Fibroblast of lung (primary cell): ENCODE measurements around the gene DNMT3A.

Experiments used
- EZH2 ChIP-seq: IDR thresholded peaks from 2 replicates; pipeline ENCODE4 v1.5.1; 2012; ENCODE audit warnings: low read length, control low read depth, mild to moderate bottlenecking; ENCODE audit errors: missing control alignments
- TF ChIP-seq, protein P1 (sequence below), 2 donors: IDR thresholded peaks in 1 of 2; conservative IDR thresholded peaks in 1 of 2; 1 replicate in 1 of 2; 2 replicates in 1 of 2; pipeline ENCODE4 v1.5.1; 2011 to 2012; ENCODE audit warnings: low read length in 2 of 2, control low read depth in 1 of 2, inconsistent platforms in 1 of 2, low read depth in 1 of 2, mild to moderate bottlenecking in 1 of 2

DNA sequence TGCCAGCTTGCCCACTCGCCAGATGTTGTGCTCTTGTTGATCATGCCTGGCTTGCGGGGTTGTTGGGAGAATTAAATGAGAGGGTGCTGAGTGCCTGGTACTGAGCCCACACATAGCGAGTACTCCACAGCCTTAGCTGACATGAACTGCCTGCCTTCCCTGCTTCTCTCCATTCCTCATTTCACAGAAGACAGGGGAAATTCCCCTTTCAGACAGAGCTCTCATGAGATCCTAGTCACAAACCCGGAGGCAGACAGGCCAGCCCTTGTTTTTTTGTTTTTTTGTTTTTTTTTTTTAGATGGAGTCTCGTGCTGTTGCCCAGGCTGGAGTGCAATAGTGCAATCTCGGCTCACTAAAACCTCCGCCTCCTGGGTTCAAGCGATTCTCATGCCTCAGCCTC is 17.1 kb upstream of the DNMT3A start:
- TF ChIP-seq EZH2, result no peak
- TF ChIP-seq, protein P1, sequence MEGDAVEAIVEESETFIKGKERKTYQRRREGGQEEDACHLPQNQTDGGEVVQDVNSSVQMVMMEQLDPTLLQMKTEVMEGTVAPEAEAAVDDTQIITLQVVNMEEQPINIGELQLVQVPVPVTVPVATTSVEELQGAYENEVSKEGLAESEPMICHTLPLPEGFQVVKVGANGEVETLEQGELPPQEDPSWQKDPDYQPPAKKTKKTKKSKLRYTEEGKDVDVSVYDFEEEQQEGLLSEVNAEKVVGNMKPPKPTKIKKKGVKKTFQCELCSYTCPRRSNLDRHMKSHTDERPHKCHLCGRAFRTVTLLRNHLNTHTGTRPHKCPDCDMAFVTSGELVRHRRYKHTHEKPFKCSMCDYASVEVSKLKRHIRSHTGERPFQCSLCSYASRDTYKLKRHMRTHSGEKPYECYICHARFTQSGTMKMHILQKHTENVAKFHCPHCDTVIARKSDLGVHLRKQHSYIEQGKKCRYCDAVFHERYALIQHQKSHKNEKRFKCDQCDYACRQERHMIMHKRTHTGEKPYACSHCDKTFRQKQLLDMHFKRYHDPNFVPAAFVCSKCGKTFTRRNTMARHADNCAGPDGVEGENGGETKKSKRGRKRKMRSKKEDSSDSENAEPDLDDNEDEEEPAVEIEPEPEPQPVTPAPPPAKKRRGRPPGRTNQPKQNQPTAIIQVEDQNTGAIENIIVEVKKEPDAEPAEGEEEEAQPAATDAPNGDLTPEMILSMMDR (conservative IDR thresholded peaks at IDR 0.05 in 1 of 2, IDR thresholded peaks at IDR 0.05 in 1 of 2; ENCODE audit: low read depth in 1 of 2, low read length in 2 of 2), result no peak
